K562 (cell line): ENCODE data around the gene RRM2. TPM values are rescaled to one million over a fixed set of nuclear protein-coding genes. Genes with fewer than 3 reads are reported as not detected.
A peak's percentile ranks its signal among the peaks of the same experiment; 100 is the strongest.
"Not testable (repeated sequence)": the region's sequence is repeated elsewhere in the genome, so short reads cannot be mapped to it uniquely, and the experiment has no call there.

Experiments used
- ATAC-seq: fragments of 200-7000 bp; cut with Tn5 transposase; 3 replicates; pipeline ENCODE4 v1.9.1; 2020; ENCODE audit warnings: moderate library complexity
- BruUV-seq: library from RNA; stranded (reverse); fragments of 400-500 nt; replicated peaks from 2 replicates; lab custom pipeline; 2021; lab: Mats Ljungman, UMichigan
- CTCF ChIA-PET: fragments of 300-600 bp; formaldehyde crosslinking; extraction: SDS; loops from one replicate; lab custom pipeline; 2021; ENCODE audit warnings: low intra/inter-chr PET ratio; lab: Yijun Ruan, JAX
- POLR2A ChIA-PET: fragments of 300-600, 350-650 bp; sonication (Branson Sonifier 250); formaldehyde crosslinking; extraction: SDS; loops from one replicate; lab custom pipeline; 2021; ENCODE audit warnings: antibody characterized with exemption, inconsistent platforms; lab: Yijun Ruan, JAX
- DNase-seq, 4 experiments: peaks; one replicate each; pipeline versions ENCODE4 v3.0.0 to v3.0.0-alpha.2; 2011 to 2018; ENCODE audit warnings: low spot score in 3 of 4, mixed read lengths in 3 of 4; ENCODE audit errors: extremely low read depth in 1 of 4
- FAIRE-seq: peaks from 2 replicates; lab custom pipeline; 2011; peaks lifted over from hg19 to GRCh38; lab: Jason Lieb, UNC
- H2AFZ ChIP-seq: 2 replicates; pipeline ENCODE4 v1.6.0; 2011; ENCODE audit warnings: low read depth, low read length, control low read depth, inconsistent platforms
- H3K27ac ChIP-seq: fragments of 200-600 bp; 3 replicates; pipeline ENCODE4 v1.8.0; 2011; ENCODE audit warnings: low read depth, mild to moderate bottlenecking, control low read depth, inconsistent platforms, low read length, moderate library complexity, mixed read lengths; ENCODE audit errors: extremely low read depth
- H3K27me3 ChIP-seq, 2 experiments: fragments of 300-600 bp in 1 of 2; 2 replicates in 1 of 2; 3 replicates in 1 of 2; pipeline versions ENCODE4 v1.6.0 to v1.8.0; 2011; ENCODE audit warnings: inconsistent platforms in 2 of 2, low read length in 2 of 2, mild to moderate bottlenecking in 1 of 2, mixed read lengths in 1 of 2, moderate library complexity in 1 of 2; ENCODE audit not compliant: control insufficient read depth in 2 of 2, insufficient read depth in 2 of 2
- H3K36me3 ChIP-seq: fragments of 300-600 bp; 3 replicates; pipeline ENCODE4 v1.8.0; 2011; ENCODE audit warnings: mild to moderate bottlenecking, low read length, inconsistent platforms; ENCODE audit not compliant: control insufficient read depth, insufficient read depth
- H3K4me1 ChIP-seq, 2 experiments: fragments of 200-600 bp in 1 of 2; replicated peaks in 1 of 2; 2 replicates in 1 of 2; 3 replicates in 1 of 2; pipeline versions ENCODE4 v1.5.1 to v1.8.0; 2011; ENCODE audit warnings: inconsistent platforms in 2 of 2, low read length in 2 of 2, mild to moderate bottlenecking in 1 of 2, mixed read lengths in 1 of 2, moderate library complexity in 1 of 2; ENCODE audit not compliant: control insufficient read depth in 2 of 2, insufficient read depth in 2 of 2
- H3K4me2 ChIP-seq: 2 replicates; pipeline ENCODE4 v1.6.1; 2011; ENCODE audit warnings: low read length, control low read depth, inconsistent platforms, mixed read lengths; ENCODE audit not compliant: insufficient read depth
- H3K4me3 ChIP-seq: fragments of 200-600 bp; sonication (generic), shearing (Covaris generic); 2 replicates; pipeline ENCODE4 v1.5.1; 2016; ENCODE audit warnings: control low read depth, inconsistent platforms
- H3K79me2 ChIP-seq: fragments of 200-600 bp; 3 replicates; pipeline ENCODE4 v1.8.0; 2011; ENCODE audit warnings: low read length, inconsistent platforms; ENCODE audit not compliant: control insufficient read depth, insufficient read depth
- H3K9ac ChIP-seq, 2 experiments: 2 replicates each; pipeline versions ENCODE4 v1.6.0 to v1.6.1; 2011; ENCODE audit warnings: low read depth in 2 of 2, low read length in 2 of 2, control low read depth in 1 of 2, inconsistent platforms in 1 of 2, mild to moderate bottlenecking in 1 of 2, mixed read lengths in 1 of 2; ENCODE audit not compliant: insufficient read depth in 1 of 2
- H3K9me1 ChIP-seq: one replicate; pipeline ENCODE4 v1.6.0; 2011; ENCODE audit warnings: inconsistent platforms, mild to moderate bottlenecking, low read length, moderate library complexity; ENCODE audit not compliant: control insufficient read depth, insufficient read depth
- H3K9me3 ChIP-seq: replicated peaks from 2 replicates; pipeline ENCODE4 v1.5.1; 2011; ENCODE audit warnings: low read depth, low read length, inconsistent platforms; ENCODE audit not compliant: control insufficient read depth, insufficient read depth
- H4K20me1 ChIP-seq: replicated peaks from 2 replicates; pipeline ENCODE4 v1.6.1; 2011; ENCODE audit warnings: low read length, inconsistent platforms, mixed read lengths; ENCODE audit not compliant: control insufficient read depth, insufficient read depth
- ARNT ChIP-seq, 2 experiments: fragments of 450-650 bp; IDR thresholded peaks; 2 replicates each; pipeline ENCODE4 v1.6.1; 2016; ENCODE audit warnings: mild to moderate bottlenecking in 1 of 2
- CBFA2T3 ChIP-seq: fragments of 450-650 bp; IDR thresholded peaks from 2 replicates; pipeline ENCODE4 v1.6.1; 2017
- JUND ChIP-seq, 2 experiments: IDR thresholded peaks; 2 replicates in 1 of 2; 3 replicates in 1 of 2; pipeline ENCODE4 v1.6.1; 2011; ENCODE audit warnings: borderline replicate concordance in 2 of 2, low read depth in 2 of 2, low read length in 2 of 2, improper control_type of control experiment in 1 of 2, missing biosample characterization in 1 of 2, missing genetic modification characterization in 1 of 2, missing genetic modification reagents in 1 of 2
- KAT7 ChIP-seq: sonication (generic); formaldehyde crosslinking; IDR thresholded peaks from 2 replicates; pipeline ENCODE4 v1.8.0; 2022; ENCODE audit warnings: missing genetic modification reagents, mild to moderate bottlenecking, borderline replicate concordance
- PKNOX1 ChIP-seq: fragments of 450-650 bp; IDR thresholded peaks from 2 replicates; pipeline ENCODE4 v1.6.1; 2016
- RBM34 ChIP-seq: fragments of 200-400 bp; formaldehyde crosslinking; IDR thresholded peaks from 2 replicates; pipeline ENCODE4 v1.6.1; 2018; ENCODE audit warnings: low read length, borderline replicate concordance; ENCODE audit not compliant: insufficient read depth
- RFX1 ChIP-seq: fragments of 450-650 bp; IDR thresholded peaks from 2 replicates; pipeline ENCODE4 v1.6.1; 2016; ENCODE audit warnings: mild to moderate bottlenecking, moderate library complexity
- ZNF384 ChIP-seq: IDR thresholded peaks from 2 replicates; pipeline ENCODE4 v1.6.1; 2012; ENCODE audit warnings: low read depth, low read length, improper control_type of control experiment
- whole genome bisulfite sequencing: fragments of 100-300 bp; shearing (Covaris generic); methylation state at CpG from one replicate; pipeline ENCODE4 v1.1.6; 2016; ENCODE audit warnings: low coverage, mixed read lengths; ENCODE audit not compliant: insufficient coverage; ENCODE audit errors: missing lambda C conversion rate; 5-methylcytosine and 5-hydroxymethylcytosine counted together
- in situ Hi-C: fragments of 300-500 bp; cut with MboI; formaldehyde crosslinking; loops from 4 replicates; pipeline ENCODE4 v1.15.0; 2018; ENCODE audit warnings: inconsistent platforms, mixed read lengths
- intact Hi-C: fragments of 100-400 bp; cut with micrococcal nuclease; formaldehyde crosslinking; loops from 2 replicates; pipeline ENCODE4 v1.14.2; 2022
- polyA plus RNA-seq, 8 experiments: library from polyadenylated mRNA; depleted of rRNA in 4 of 8; stranded (reverse) in 5 of 8; unstranded in 3 of 8; fragments of >200 nt; fragmentation: Nextera tagmentation in 2 of 8; fragmentation: Illumina TruSeq in 1 of 8; extraction: Ambion mirVana in 2 of 8; extraction: Trizol in 1 of 8; gene quantifications; 2 replicates each; pipeline versions ENCODE4 v1.2.1 to v1.2.3, GENCODE V29; 2011 to 2014; ENCODE audit warnings: inconsistent platforms in 1 of 8, missing spikeins in 1 of 8
- total RNA-seq, 7 experiments: library from RNA; depleted of rRNA in 6 of 7; stranded (reverse); fragments of >200 nt in 6 of 7; fragmentation: Illumina TruSeq in 2 of 7; extraction: Trizol in 2 of 7; gene quantifications; 2 replicates each; pipeline versions ENCODE4 v1.2.1 to v1.2.3, GENCODE V29; 2011 to 2021; ENCODE audit warnings: low replicate concordance in 1 of 7

RRM2 gene
- total and polyA plus RNA-seq, 9 of the 15 experiments (the other 6 are each of a cell fraction or from before 2014, with no cell fraction given): 50.1 to 244 (median 128) TPM

- H3K4me3 ChIP-seq, H3K9ac ChIP-seq, H3K79me2 ChIP-seq, intact Hi-C loops, BruUV-seq, H3K9me3 ChIP-seq, POLR2A ChIA-PET, H3K27ac ChIP-seq, H3K27me3 ChIP-seq, H3K9me1 ChIP-seq, CTCF ChIA-PET, H4K20me1 ChIP-seq, H2AFZ ChIP-seq, H3K4me2 ChIP-seq, DNase-seq, FAIRE-seq: not testable (repeated sequence)
- TF ChIP-seq CBFA2T3 (0 out of 2 replicates have a peak, but pooled peaks have one; percentile 11), RFX1 (peak; percentile 70)
- WGBS: 77% methylated on average over 13 of the region's 15 CpGs
- Histone ChIP-seq H3K4me1 (peaks cover 0 to 11% of the 10 kb centered on the region in 2 experiments; a peak in 2 of 5 replicates), H3K36me3 (peaks cover 47% of the 10 kb centered on the region; the same call in 2 of the 3 replicates)
- in situ Hi-C loops: loop anchor here (10.0 kb wide), 1 partner anchor 268 kb away; no protein-coding TSS in a partner anchor
- ATAC-seq: peak; percentile 18; the same call in 1 of the 3 replicates
These were observed 24.6 kb downstream of the RRM2 start for GRCh38 chr2:10147050-10147660.

GRCh38 chr2:10148268-10148667 is 25.7 kb downstream of the RRM2 start:
- Histone ChIP-seq H3K4me2 (no peak overlapping the region), H3K4me1 (peaks cover 0 to 6% of the 10 kb centered on the region in 2 experiments; a peak in 2 of 5 replicates), H3K9me3 (no peaks in the 10 kb centered on the region), H3K4me3 (no peak overlapping the region), H2AFZ (no peak overlapping the region), H3K27ac (no peak overlapping the region), H3K9ac (no peak overlapping the region), H3K9me1 (no peaks in the 10 kb centered on the region), H3K36me3 (peaks cover 39% of the 10 kb centered on the region; the same call in 2 of the 3 replicates), H3K79me2 (no peaks in the 10 kb centered on the region), H3K27me3 (no peaks in the 10 kb centered on the region), H4K20me1 (no peaks in the 10 kb centered on the region; the same call in 1 of the 2 replicates)
- POLR2A ChIA-PET: no interaction called here
- in situ Hi-C loops: loop anchor here (10.0 kb wide), 1 partner anchor 267 kb away; no protein-coding TSS in a partner anchor
- CTCF ChIA-PET: no interaction called here
- DNase-seq (no peak), FAIRE-seq (no peak), ATAC-seq (no peak)
- intact Hi-C loops: no loop called here
- TF ChIP-seq RBM34 (no peak), ARNT (IDR thresholded peaks at IDR 0.05) (no peak), PKNOX1 (peak; percentile 67), KAT7 (CRISPR knock-in tag) (no peak), JUND (IDR thresholded peaks at IDR 0.05; ENCODE audit: borderline replicate concordance, low read depth, low read length) (no peak), JUND (tag; IDR thresholded peaks at IDR 0.05; ENCODE audit: borderline replicate concordance, low read depth, low read length) (no peak), ZNF384 (no peak)
- no TSS peak for BruUV-seq
